SK-N-SH treated with all-trans-retinoic acid at 6 μM for 48 hours (cell line): ENCODE measurements around the gene BOLA3.

Experiments used
- BACH2 ChIP-seq: fragments of 250-450 bp; sonication (Bioruptor Pico); IDR thresholded peaks from 2 replicates; pipeline ENCODE4 v1.9.0; 2021; ENCODE audit warnings: mild to moderate bottlenecking, borderline replicate concordance
- CSDC2 ChIP-seq: fragments of 250-450 bp; sonication (Bioruptor Pico); IDR thresholded peaks from 2 replicates; pipeline ENCODE4 v1.5.0; 2020; ENCODE audit warnings: mild to moderate bottlenecking, moderate library complexity
- ESRRG ChIP-seq: fragments of 250-450 bp; sonication (Bioruptor Pico); IDR thresholded peaks from 2 replicates; pipeline ENCODE4 v1.6.1; 2021; ENCODE audit warnings: mild to moderate bottlenecking
- PATZ1 ChIP-seq: fragments of 250-450 bp; sonication (Bioruptor Pico); IDR thresholded peaks from 2 replicates; pipeline ENCODE4 v1.8.0; 2020; ENCODE audit warnings: mild to moderate bottlenecking, moderate library complexity, borderline replicate concordance
- POU6F1 ChIP-seq: fragments of 250-450 bp; sonication (Bioruptor Pico); IDR thresholded peaks from 2 replicates; pipeline ENCODE4 v1.8.0; 2021; ENCODE audit warnings: low read depth, mild to moderate bottlenecking, moderate library complexity, borderline replicate concordance
- SNAI2 ChIP-seq: fragments of 250-450 bp; sonication (Bioruptor Pico); IDR thresholded peaks from 2 replicates; pipeline ENCODE4 v1.5.0; 2020; ENCODE audit warnings: mild to moderate bottlenecking, moderate library complexity
- TOX ChIP-seq: fragments of 250-450 bp; sonication (Bioruptor Pico); IDR thresholded peaks from 2 replicates; pipeline ENCODE4 v1.8.0; 2021; ENCODE audit warnings: mild to moderate bottlenecking, moderate library complexity, borderline replicate concordance
- ZFP30 ChIP-seq: fragments of 450-650 bp; formaldehyde crosslinking; IDR thresholded peaks from 2 replicates; pipeline ENCODE4 v1.5.0; 2022; ENCODE audit warnings: mild to moderate bottlenecking, moderate library complexity
- ZNF565 ChIP-seq: fragments of 450-650 bp; formaldehyde crosslinking; conservative IDR thresholded peaks from 2 replicates; pipeline ENCODE4 v1.5.0; 2020; ENCODE audit warnings: low read depth, mild to moderate bottlenecking, moderate library complexity
- TF ChIP-seq, protein P1 (sequence below): fragments of 250-450 bp; sonication (Bioruptor Pico); IDR thresholded peaks from 2 replicates; pipeline ENCODE4 v1.5.0; 2020; ENCODE audit warnings: mild to moderate bottlenecking, moderate library complexity
- TF ChIP-seq, protein P2 (sequence below): fragments of 250-450 bp; sonication (Bioruptor Pico); IDR thresholded peaks from 2 replicates; pipeline ENCODE4 v1.5.1; 2021; ENCODE audit warnings: mild to moderate bottlenecking, moderate library complexity

- TF ChIP-seq ZNF565 (CRISPR knock-in tag) = no peak
- TF ChIP-seq TOX (CRISPR knock-in tag) = no peak
- TF ChIP-seq BACH2 (CRISPR knock-in tag) = no peak
- TF ChIP-seq PATZ1 (CRISPR knock-in tag) = no peak
- TF ChIP-seq ZFP30 (CRISPR knock-in tag) = no peak
- no peak for TF ChIP-seq ESRRG (CRISPR knock-in tag)
- no peak for TF ChIP-seq POU6F1 (CRISPR knock-in tag)
- TF ChIP-seq, protein P1, sequence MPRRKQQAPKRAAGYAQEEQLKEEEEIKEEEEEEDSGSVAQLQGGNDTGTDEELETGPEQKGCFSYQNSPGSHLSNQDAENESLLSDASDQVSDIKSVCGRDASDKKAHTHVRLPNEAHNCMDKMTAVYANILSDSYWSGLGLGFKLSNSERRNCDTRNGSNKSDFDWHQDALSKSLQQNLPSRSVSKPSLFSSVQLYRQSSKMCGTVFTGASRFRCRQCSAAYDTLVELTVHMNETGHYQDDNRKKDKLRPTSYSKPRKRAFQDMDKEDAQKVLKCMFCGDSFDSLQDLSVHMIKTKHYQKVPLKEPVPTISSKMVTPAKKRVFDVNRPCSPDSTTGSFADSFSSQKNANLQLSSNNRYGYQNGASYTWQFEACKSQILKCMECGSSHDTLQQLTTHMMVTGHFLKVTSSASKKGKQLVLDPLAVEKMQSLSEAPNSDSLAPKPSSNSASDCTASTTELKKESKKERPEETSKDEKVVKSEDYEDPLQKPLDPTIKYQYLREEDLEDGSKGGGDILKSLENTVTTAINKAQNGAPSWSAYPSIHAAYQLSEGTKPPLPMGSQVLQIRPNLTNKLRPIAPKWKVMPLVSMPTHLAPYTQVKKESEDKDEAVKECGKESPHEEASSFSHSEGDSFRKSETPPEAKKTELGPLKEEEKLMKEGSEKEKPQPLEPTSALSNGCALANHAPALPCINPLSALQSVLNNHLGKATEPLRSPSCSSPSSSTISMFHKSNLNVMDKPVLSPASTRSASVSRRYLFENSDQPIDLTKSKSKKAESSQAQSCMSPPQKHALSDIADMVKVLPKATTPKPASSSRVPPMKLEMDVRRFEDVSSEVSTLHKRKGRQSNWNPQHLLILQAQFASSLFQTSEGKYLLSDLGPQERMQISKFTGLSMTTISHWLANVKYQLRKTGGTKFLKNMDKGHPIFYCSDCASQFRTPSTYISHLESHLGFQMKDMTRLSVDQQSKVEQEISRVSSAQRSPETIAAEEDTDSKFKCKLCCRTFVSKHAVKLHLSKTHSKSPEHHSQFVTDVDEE (CRISPR knock-in tag) = no peak
- no peak for TF ChIP-seq CSDC2 (CRISPR knock-in tag)
- TF ChIP-seq SNAI2 (CRISPR knock-in tag) = no peak
- TF ChIP-seq, protein P2, sequence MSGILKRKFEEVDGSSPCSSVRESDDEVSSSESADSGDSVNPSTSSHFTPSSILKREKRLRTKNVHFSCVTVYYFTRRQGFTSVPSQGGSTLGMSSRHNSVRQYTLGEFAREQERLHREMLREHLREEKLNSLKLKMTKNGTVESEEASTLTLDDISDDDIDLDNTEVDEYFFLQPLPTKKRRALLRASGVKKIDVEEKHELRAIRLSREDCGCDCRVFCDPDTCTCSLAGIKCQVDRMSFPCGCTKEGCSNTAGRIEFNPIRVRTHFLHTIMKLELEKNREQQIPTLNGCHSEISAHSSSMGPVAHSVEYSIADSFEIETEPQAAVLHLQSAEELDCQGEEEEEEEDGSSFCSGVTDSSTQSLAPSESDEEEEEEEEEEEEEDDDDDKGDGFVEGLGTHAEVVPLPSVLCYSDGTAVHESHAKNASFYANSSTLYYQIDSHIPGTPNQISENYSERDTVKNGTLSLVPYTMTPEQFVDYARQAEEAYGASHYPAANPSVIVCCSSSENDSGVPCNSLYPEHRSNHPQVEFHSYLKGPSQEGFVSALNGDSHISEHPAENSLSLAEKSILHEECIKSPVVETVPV (CRISPR knock-in tag) = no peak
Observed at GRCh38 chr2:74100254-74101216, 47.2 kb downstream of the BOLA3 start.
